Measurements from ENCODE around the gene PCIF1.
"Not testable (repeated sequence)": the region's sequence is repeated elsewhere in the genome, so short reads cannot be mapped to it uniquely, and the experiment has no call there.

PCIF1 gene

GRCh38 chr20:45925821-45926506 is 8.5 kb upstream of the PCIF1 start:
- Mint-ChIP-seq H3K27ac (no peak overlapping the region), H3K4me3 (no peak overlapping the region), H3K9me3 (no peaks in the 10 kb centered on the region), H3K27me3 (ENCODE audit: low read depth) (peaks cover 14% of the 10 kb centered on the region), H3K36me3 (ENCODE audit: low read depth) (no peaks in the 10 kb centered on the region), H3K4me1 (ENCODE audit: low read depth) (no peaks in the 10 kb centered on the region)
- no peak for DNase-seq (ENCODE audit: low spot score)

DNA sequence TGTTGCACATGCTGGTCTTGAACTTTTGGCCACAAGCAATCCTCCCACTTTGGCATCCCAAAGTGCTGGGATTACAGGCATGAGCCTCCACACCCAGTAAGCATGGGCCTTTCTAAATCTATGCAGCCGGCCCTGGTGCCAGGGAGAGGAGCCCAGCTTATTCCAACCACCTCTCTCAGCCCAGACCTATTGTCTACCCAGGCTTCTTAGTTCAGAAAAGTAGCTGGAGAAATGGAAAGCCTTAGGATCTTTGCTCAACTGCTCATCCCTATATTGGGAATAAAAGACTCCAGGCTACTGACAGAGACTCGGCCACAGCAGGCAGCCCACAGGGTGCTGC is 7.8 kb upstream of the PCIF1 start:
- no peaks in the 10 kb centered on the region for H3K4me1 Mint-ChIP-seq (ENCODE audit: low read depth)
- H3K27me3 Mint-ChIP-seq (ENCODE audit: low read depth), result peaks cover 8% of the 10 kb centered on the region
- DNase-seq (ENCODE audit: low spot score), result no peak
- H3K36me3 Mint-ChIP-seq (ENCODE audit: low read depth), result no peaks in the 10 kb centered on the region
- no peak overlapping the region for H3K27ac Mint-ChIP-seq
- H3K9me3 Mint-ChIP-seq, result no peaks in the 10 kb centered on the region
- no peak overlapping the region for H3K4me3 Mint-ChIP-seq

- Mint-ChIP-seq H3K9me3 (no peaks in the 10 kb centered on the region), H3K27me3 (ENCODE audit: low read depth) (peaks cover 3% of the 10 kb centered on the region), H3K4me1 (ENCODE audit: low read depth) (no peaks in the 10 kb centered on the region), H3K4me3 (no peak overlapping the region), H3K27ac (no peak overlapping the region), H3K36me3 (ENCODE audit: low read depth) (no peaks in the 10 kb centered on the region)
- DNase-seq (ENCODE audit: low spot score), result no peak
These were observed 7.2 kb upstream of the PCIF1 start for GRCh38 chr20:45927071-45927878.

DNA sequence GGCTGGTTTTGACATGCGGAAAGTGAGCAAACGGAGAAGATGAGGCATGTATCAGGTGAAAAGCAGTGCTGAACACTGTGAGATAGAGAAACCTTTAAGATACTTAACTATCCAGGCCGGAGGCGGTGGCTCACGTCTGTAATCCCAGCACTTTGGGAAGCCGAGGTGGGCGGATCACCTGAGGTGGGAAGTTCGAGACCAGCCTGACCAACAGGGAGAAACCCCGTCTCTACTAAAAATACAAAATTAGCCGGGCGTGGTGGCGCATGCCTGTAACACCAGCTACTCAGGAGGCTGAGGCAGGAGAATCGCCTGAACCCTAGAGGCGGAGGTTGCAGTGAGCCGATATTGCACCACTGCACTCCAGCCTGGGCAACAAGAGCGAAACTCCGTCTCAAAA is 2.8 kb upstream of the PCIF1 start:
- H3K9me3 Mint-ChIP-seq; DNase-seq (ENCODE audit: low spot score); H3K4me3 Mint-ChIP-seq; H3K27ac Mint-ChIP-seq; H3K4me1 Mint-ChIP-seq (ENCODE audit: low read depth); H3K36me3 Mint-ChIP-seq (ENCODE audit: low read depth); H3K27me3 Mint-ChIP-seq (ENCODE audit: low read depth): not testable (repeated sequence)

GRCh38 chr20:45933266-45934045 is 1.0 kb upstream of the PCIF1 start:
- H3K4me3 Mint-ChIP-seq, result peak overlapping the region; percentile 98
- H3K9me3 Mint-ChIP-seq, result no peaks in the 10 kb centered on the region
- peak; percentile 67 for DNase-seq (ENCODE audit: low spot score)
- no peaks in the 10 kb centered on the region for H3K27me3 Mint-ChIP-seq (ENCODE audit: low read depth)
- peaks cover 22% of the 10 kb centered on the region for H3K4me1 Mint-ChIP-seq (ENCODE audit: low read depth)
- H3K27ac Mint-ChIP-seq, result peak overlapping the region; percentile 98
- peaks cover 22% of the 10 kb centered on the region for H3K36me3 Mint-ChIP-seq (ENCODE audit: low read depth)

DNA sequence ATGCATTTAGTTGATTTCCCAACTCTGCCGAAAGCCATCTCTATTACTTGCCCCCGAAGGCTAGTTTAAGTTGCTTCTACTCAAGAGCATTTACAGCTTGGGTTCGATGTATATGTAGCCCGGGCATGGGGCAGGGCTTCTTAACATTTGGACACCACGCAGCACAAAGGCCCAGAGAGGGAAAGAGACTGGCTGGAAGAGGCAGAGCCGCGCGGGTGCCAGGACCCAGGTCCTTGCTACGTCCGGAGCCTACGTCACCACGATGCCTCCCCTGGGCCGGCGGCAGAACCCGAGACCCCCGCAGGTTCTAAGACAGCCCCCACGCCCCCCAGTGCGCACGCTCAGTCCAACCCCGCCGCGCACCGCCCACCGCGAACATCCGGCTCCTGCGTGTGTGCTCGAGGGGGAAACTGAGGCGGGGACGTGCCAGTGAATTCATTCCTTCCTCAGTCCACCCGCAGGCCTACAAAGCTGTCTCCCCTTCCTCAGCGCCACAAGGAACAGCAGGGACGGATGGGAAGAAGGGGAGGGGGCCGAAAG is 367 bp upstream of the PCIF1 start:
- Mint-ChIP-seq H3K27me3 (ENCODE audit: low read depth) (no peaks in the 10 kb centered on the region), H3K4me3 (peak overlapping the region; percentile 98), H3K36me3 (ENCODE audit: low read depth) (peaks cover 25% of the 10 kb centered on the region), H3K9me3 (no peaks in the 10 kb centered on the region), H3K27ac (peak overlapping the region; percentile 98), H3K4me1 (ENCODE audit: low read depth) (peaks cover 23% of the 10 kb centered on the region)
- DNase-seq (ENCODE audit: low spot score), result no peak

GRCh38 chr20:45935416-45936046 is 1.0 kb downstream of the PCIF1 start:
- peaks cover 23% of the 10 kb centered on the region for H3K4me1 Mint-ChIP-seq (ENCODE audit: low read depth)
- DNase-seq (ENCODE audit: low spot score), result no peak
- no peaks in the 10 kb centered on the region for H3K27me3 Mint-ChIP-seq (ENCODE audit: low read depth)
- peak overlapping the region; percentile 94 for H3K4me3 Mint-ChIP-seq
- H3K27ac Mint-ChIP-seq, result peak overlapping the region; percentile 89
- H3K9me3 Mint-ChIP-seq, result no peaks in the 10 kb centered on the region
- peaks cover 35% of the 10 kb centered on the region for H3K36me3 Mint-ChIP-seq (ENCODE audit: low read depth)

GRCh38 chr20:45937765-45938164 is 3.3 kb downstream of the PCIF1 start:
- Mint-ChIP-seq H3K9me3 (no peaks in the 10 kb centered on the region), H3K36me3 (ENCODE audit: low read depth) (peaks cover 36% of the 10 kb centered on the region), H3K27me3 (ENCODE audit: low read depth) (no peaks in the 10 kb centered on the region), H3K4me1 (ENCODE audit: low read depth) (peaks cover 23% of the 10 kb centered on the region), H3K27ac (peak overlapping the region; percentile 82), H3K4me3 (peak overlapping the region; percentile 72)
- DNase-seq (ENCODE audit: low spot score), result no peak

DNA sequence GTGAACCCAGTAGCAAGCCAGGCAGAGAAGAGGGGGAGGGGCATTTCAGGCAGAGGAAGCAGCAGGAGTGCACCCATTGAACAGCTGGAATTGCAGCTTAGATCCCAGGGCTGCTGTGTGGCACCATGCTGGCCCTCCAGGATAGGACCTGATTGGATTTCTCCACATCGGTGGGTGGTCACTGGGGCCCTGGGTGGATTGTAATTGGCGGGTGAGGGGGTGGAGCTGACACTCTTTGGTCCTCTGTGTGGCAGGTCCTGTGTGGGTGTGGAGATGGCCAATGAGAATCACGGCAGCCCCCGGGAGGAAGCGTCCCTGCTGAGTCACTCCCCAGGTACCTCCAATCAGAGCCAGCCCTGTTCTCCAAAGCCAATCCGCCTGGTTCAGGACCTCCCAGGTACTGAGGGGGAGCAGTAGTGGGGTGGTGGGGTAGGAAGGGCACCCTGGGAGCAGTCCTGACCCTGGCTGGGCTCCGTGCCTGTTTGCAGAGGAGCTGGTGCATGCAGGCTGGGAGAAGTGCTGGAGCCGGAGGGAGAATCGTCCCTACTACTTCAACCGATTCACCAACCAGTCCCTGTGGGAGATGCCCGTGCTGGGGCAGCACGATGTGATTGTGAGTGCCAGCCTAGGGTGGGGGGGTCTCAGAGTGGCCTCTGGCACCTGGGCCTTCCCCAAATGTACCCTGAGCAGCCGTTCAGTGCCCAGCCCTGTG is 4.4 kb downstream of the PCIF1 start:
- no peaks in the 10 kb centered on the region for H3K27me3 Mint-ChIP-seq (ENCODE audit: low read depth)
- no peak for DNase-seq (ENCODE audit: low spot score)
- peaks cover 18% of the 10 kb centered on the region for H3K4me1 Mint-ChIP-seq (ENCODE audit: low read depth)
- H3K4me3 Mint-ChIP-seq, result no peak overlapping the region
- peaks cover 43% of the 10 kb centered on the region for H3K36me3 Mint-ChIP-seq (ENCODE audit: low read depth)
- no peak overlapping the region for H3K27ac Mint-ChIP-seq
- no peaks in the 10 kb centered on the region for H3K9me3 Mint-ChIP-seq

- Mint-ChIP-seq H3K4me3 (no peak overlapping the region), H3K27ac (no peak overlapping the region), H3K27me3 (ENCODE audit: low read depth) (no peaks in the 10 kb centered on the region), H3K9me3 (no peaks in the 10 kb centered on the region), H3K36me3 (ENCODE audit: low read depth) (peaks cover 53% of the 10 kb centered on the region), H3K4me1 (ENCODE audit: low read depth) (peaks cover 18% of the 10 kb centered on the region)
- DNase-seq (ENCODE audit: low spot score), result no peak
These were observed 5.6 kb downstream of the PCIF1 start for GRCh38 chr20:45940053-45940452.

DNA sequence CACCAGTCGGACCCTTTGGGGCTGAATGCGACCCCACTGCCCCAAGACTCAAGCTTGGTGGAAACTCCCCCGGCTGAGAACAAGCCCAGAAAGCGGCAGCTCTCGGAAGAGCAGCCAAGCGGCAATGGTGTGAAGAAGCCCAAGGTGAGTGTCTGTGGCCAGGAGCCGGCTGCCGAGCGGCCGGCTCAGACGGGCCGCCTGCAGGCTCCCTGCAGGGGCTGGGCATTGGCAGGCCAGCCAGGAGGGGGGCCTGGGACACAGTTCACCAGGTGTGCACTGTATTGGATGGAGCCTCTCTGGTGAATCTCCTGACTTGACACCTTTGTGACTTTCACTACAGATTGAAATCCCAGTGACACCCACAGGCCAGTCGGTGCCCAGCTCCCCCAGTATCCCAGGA is 6.0 kb downstream of the PCIF1 start:
- Mint-ChIP-seq H3K4me3 (no peak overlapping the region), H3K4me1 (ENCODE audit: low read depth) (peaks cover 18% of the 10 kb centered on the region), H3K27me3 (ENCODE audit: low read depth) (no peaks in the 10 kb centered on the region), H3K9me3 (no peaks in the 10 kb centered on the region), H3K36me3 (ENCODE audit: low read depth) (peaks cover 54% of the 10 kb centered on the region), H3K27ac (no peak overlapping the region)
- no peak for DNase-seq (ENCODE audit: low spot score)

DNA sequence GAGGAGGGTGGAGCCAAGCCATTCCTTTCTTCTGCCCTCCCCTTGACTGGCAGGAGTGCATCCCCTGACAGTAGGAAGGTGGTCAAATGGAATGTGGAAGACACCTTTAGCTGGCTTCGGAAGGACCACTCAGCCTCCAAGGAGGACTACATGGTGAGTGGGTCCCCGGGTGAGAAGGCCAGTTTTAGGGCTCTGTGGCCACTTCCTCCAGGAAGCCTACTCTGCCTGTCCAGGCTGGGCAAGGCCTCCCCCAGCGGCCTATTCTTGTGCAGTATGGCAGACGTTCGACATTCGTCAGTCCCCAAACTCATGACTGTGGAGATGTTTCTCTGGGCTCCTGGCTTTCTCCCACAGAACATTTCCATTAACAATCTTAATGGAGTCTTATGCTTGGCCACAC is 9.1 kb downstream of the PCIF1 start:
- Mint-ChIP-seq H3K36me3 (ENCODE audit: low read depth) (peaks cover 52% of the 10 kb centered on the region), H3K4me3 (no peak overlapping the region), H3K27me3 (ENCODE audit: low read depth) (no peaks in the 10 kb centered on the region), H3K27ac (no peak overlapping the region), H3K9me3 (no peaks in the 10 kb centered on the region), H3K4me1 (ENCODE audit: low read depth) (no peaks in the 10 kb centered on the region)
- DNase-seq (ENCODE audit: low spot score), result no peak

All from T-helper 2 cell treated with Interferon-gamma antibody and Interleukin-4, amounts not matched to agents 5 μg/mL and 100 μg/mL, for 36 hours (primary cell).